Right lobe of liver (tissue), 4 donors: ENCODE results near the gene SLC39A12.

Experiments used
- POLR2A ChIP-seq: fragments of 450-650 bp; IDR thresholded peaks from one replicate; pipeline ENCODE4 v1.6.1; 2017; ENCODE audit warnings: antibody characterized with exemption, mild to moderate bottlenecking
- TF ChIP-seq, protein P1 (sequence below), 4 donors: fragments of 200-600 bp in 3 of 4; fragments of 450-650 bp in 1 of 4; IDR thresholded peaks; one replicate each; pipeline versions ENCODE4 v1.5.1 to v1.8.0; 2016 to 2022; ENCODE audit warnings: antibody characterized with exemption in 4 of 4, mild to moderate bottlenecking in 2 of 4
- donor health status: DM: no; HTN: no; CAD: no.
- donor health status: DM: no; HTN: no; CAD: no.
- donor health status: DM: no; HTN: yes; CAD: no.

DNA sequence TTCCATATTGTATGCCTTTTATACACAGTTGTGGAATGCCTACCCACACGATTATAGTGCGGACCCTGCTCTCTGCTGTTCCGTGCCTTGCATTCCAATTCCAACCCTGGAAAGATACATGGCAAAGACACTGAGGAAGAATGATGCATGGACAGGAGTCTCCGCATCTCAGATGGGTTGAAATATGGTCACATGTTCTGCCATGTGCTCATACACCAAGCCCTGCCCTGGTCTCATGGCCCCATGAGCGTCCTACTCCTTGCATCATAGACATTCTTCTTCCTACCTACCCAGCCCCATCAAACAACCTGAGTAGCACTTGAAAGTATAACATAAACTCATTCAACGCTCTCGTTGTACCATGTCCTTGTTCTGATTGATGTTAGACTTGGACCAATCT, 6.3 kb downstream of the SLC39A12 start:
- TF ChIP-seq, protein P1, sequence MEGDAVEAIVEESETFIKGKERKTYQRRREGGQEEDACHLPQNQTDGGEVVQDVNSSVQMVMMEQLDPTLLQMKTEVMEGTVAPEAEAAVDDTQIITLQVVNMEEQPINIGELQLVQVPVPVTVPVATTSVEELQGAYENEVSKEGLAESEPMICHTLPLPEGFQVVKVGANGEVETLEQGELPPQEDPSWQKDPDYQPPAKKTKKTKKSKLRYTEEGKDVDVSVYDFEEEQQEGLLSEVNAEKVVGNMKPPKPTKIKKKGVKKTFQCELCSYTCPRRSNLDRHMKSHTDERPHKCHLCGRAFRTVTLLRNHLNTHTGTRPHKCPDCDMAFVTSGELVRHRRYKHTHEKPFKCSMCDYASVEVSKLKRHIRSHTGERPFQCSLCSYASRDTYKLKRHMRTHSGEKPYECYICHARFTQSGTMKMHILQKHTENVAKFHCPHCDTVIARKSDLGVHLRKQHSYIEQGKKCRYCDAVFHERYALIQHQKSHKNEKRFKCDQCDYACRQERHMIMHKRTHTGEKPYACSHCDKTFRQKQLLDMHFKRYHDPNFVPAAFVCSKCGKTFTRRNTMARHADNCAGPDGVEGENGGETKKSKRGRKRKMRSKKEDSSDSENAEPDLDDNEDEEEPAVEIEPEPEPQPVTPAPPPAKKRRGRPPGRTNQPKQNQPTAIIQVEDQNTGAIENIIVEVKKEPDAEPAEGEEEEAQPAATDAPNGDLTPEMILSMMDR (IDR thresholded peaks at IDR 0.05) = no peak
- no peak for TF ChIP-seq POLR2A
